ENCODE results near the gene HJURP.

Gene HJURP

DNA sequence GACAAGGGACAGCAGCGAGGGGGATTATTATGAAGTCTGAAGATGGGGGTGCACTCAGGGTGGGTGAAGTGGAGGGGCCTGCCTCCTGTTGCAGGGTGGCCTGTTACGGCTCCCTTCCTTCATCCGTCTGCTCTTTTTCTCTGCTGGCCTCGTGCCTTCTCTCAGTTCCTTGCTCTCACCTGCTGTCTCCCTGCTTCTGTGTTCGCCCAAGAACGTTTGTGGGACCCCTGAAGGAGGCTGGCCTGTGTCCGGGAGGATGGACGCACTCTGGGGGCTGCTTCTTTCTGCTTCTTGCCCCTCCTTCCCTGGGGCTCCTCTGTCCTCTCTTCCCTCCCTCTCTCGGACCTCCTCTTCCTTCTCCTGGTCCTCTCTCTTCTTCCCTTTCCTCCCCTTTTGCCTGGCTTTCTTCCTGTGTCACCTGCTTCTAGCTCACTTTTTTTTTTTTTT, 62.4 kb downstream of the HJURP start:
- no peak for DNase-seq

DNA sequence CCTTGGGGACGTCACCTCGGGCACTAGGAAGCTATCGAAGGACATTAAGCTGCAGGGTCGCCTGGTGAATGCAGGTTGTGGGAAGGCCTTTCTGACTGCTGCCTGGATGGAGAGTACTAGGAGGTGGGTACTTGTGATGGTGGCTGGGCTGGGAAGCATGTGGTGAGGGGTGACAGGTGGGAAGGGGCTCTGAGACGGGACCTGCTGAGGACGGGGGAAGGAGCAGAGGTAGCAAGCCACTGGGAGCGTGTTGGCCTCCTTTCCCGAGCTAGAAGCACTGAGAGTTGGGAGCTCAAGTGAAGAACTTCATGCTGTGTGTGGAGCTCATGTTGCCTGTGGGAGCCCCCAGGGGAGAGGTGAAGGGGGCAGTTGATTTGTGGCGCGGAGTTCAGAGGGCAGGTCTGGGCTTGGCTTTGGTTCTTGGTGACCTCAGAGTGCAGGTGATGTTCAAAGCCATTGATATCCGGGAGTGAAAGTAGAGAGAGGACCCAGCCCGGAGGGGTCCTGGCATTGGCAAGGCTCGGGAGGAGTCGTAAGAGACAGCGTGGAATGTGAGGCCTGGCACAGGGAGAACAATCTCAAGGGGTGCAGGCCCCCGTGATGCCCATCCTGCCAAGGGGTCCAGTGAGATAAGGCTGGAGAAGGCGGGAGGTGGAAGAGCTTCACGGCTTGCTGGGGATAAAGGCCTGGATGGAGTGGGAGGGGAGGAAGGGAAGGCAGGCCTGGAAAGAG, 63.0 kb downstream of the HJURP start:
- no peak for DNase-seq

DNA sequence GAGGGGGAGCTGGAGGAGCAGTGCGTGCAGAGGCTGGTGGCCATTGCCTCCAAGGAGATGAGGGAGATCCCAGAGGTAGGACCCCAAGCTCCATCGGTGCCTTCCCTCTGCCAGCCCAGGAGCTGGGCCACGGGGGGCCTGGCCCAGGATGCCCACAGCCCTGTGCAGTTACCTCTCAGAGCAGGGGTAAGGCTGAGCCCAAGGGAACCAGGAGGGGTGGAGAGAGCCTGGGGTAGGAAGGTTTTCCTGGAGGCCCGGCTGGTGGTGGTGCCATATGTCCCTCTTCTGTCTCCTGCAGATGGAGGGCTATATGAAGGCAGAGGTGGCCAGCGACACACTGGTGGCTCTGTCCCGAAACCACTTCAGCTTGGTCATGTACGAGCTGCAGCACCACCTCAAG, 64.8 kb downstream of the HJURP start:
- DNase-seq = no peak

Measured in EL (cell line).